Measurements from ENCODE around the gene AUNIP. TPM values are rescaled to one million over a fixed set of nuclear protein-coding genes. Genes with fewer than 3 reads are reported as not detected.

Gene AUNIP
- total RNA-seq, 4 donors from 2014 or later, result 0.26 to 0.89 (median 0.49) TPM; not detected in 1

GRCh38 chr1:25888426-25888987 is 29.2 kb upstream of the AUNIP start:
- no peak for DNase-seq (ENCODE audit: low spot score in 2 of 2)
- H3K36me3 ChIP-seq, result no peaks in the 10 kb centered on the region
- H3K4me1 ChIP-seq, result peaks cover 32% of the 10 kb centered on the region
- TF ChIP-seq EP300 (IDR thresholded peaks at IDR 0.05) (no peak), POLR2A (IDR thresholded peaks at IDR 0.05) (no peak), CTCF (IDR thresholded peaks at IDR 0.05) (no peak), POLR2AphosphoS5 (IDR thresholded peaks at IDR 0.05) (no peak)
- H3K27ac ChIP-seq, result no peak overlapping the region
- H3K9me3 ChIP-seq, result no peaks in the 10 kb centered on the region
- 72% methylated on average over 7 of the region's 7 CpGs for WGBS
- no peaks in the 10 kb centered on the region for H3K27me3 ChIP-seq
- no peak overlapping the region for H3K4me3 ChIP-seq

GRCh38 chr1:25885602-25886001 is 26.3 kb upstream of the AUNIP start:
- no peak for DNase-seq (ENCODE audit: low spot score in 2 of 2)
- WGBS, result 86% methylated on average over 1 of the region's 1 CpG
- no peaks in the 10 kb centered on the region for H3K9me3 ChIP-seq
- peaks cover 9% of the 10 kb centered on the region for H3K4me1 ChIP-seq
- H3K27ac ChIP-seq, result no peak overlapping the region
- TF ChIP-seq POLR2AphosphoS5 (IDR thresholded peaks at IDR 0.05) (no peak), POLR2A (IDR thresholded peaks at IDR 0.05) (no peak), EP300 (IDR thresholded peaks at IDR 0.05) (no peak)
- no peak overlapping the region for H3K4me3 ChIP-seq
- H3K27me3 ChIP-seq, result no peaks in the 10 kb centered on the region
- H3K36me3 ChIP-seq, result no peaks in the 10 kb centered on the region

GRCh38 chr1:25881266-25881665 is 22.0 kb upstream of the AUNIP start:
- WGBS, result 92% methylated on average over 5 of the region's 11 CpGs
- no peak overlapping the region for H3K27ac ChIP-seq
- H3K36me3 ChIP-seq, result no peaks in the 10 kb centered on the region
- no peak for TF ChIP-seq CTCF (IDR thresholded peaks at IDR 0.05)
- TF ChIP-seq EP300 (IDR thresholded peaks at IDR 0.05), result no peak
- TF ChIP-seq POLR2AphosphoS5 (IDR thresholded peaks at IDR 0.05), result no peak
- no peak for TF ChIP-seq POLR2A (IDR thresholded peaks at IDR 0.05)
- H3K4me1 ChIP-seq, result peaks cover 22% of the 10 kb centered on the region
- H3K4me3 ChIP-seq, result no peak overlapping the region
- DNase-seq (ENCODE audit: low spot score in 2 of 2), result no peak
- H3K27me3 ChIP-seq, result no peaks in the 10 kb centered on the region
- H3K9me3 ChIP-seq, result no peaks in the 10 kb centered on the region

GRCh38 chr1:25880518-25880917 is 21.3 kb upstream of the AUNIP start:
- 87% methylated on average over 5 of the region's 5 CpGs for WGBS
- Histone ChIP-seq H3K27ac (no peak overlapping the region), H3K4me3 (no peak overlapping the region), H3K9me3 (no peaks in the 10 kb centered on the region), H3K4me1 (peaks cover 29% of the 10 kb centered on the region), H3K27me3 (no peaks in the 10 kb centered on the region), H3K36me3 (no peaks in the 10 kb centered on the region)
- DNase-seq (ENCODE audit: low spot score in 2 of 2), result no peak
- TF ChIP-seq POLR2AphosphoS5 (IDR thresholded peaks at IDR 0.05) (no peak), POLR2A (IDR thresholded peaks at IDR 0.05) (no peak), CTCF (IDR thresholded peaks at IDR 0.05) (no peak), EP300 (IDR thresholded peaks at IDR 0.05) (no peak)

GRCh38 chr1:25879675-25880074 is 20.4 kb upstream of the AUNIP start:
- 70% methylated on average over 2 of the region's 2 CpGs for WGBS
- H3K36me3 ChIP-seq, result no peaks in the 10 kb centered on the region
- H3K9me3 ChIP-seq, result no peaks in the 10 kb centered on the region
- no peaks in the 10 kb centered on the region for H3K27me3 ChIP-seq
- H3K4me1 ChIP-seq, result peaks cover 38% of the 10 kb centered on the region
- H3K27ac ChIP-seq, result no peak overlapping the region
- TF ChIP-seq CTCF (IDR thresholded peaks at IDR 0.05) (no peak), POLR2AphosphoS5 (IDR thresholded peaks at IDR 0.05) (no peak), POLR2A (IDR thresholded peaks at IDR 0.05) (no peak), EP300 (IDR thresholded peaks at IDR 0.05) (no peak)
- H3K4me3 ChIP-seq, result no peak overlapping the region
- DNase-seq (ENCODE audit: low spot score in 2 of 2), result no peak

- DNase-seq (ENCODE audit: low spot score in 2 of 2), result no peak
- Histone ChIP-seq H3K4me3 (no peak overlapping the region), H3K27ac (no peak overlapping the region), H3K27me3 (no peaks in the 10 kb centered on the region), H3K4me1 (peaks cover 45% of the 10 kb centered on the region), H3K36me3 (no peaks in the 10 kb centered on the region), H3K9me3 (no peaks in the 10 kb centered on the region)
- 65% methylated on average over 5 of the region's 5 CpGs for WGBS
- TF ChIP-seq POLR2AphosphoS5 (IDR thresholded peaks at IDR 0.05), result no peak
- no peak for TF ChIP-seq EP300 (IDR thresholded peaks at IDR 0.05)
- no peak for TF ChIP-seq POLR2A (IDR thresholded peaks at IDR 0.05)
- TF ChIP-seq CTCF (IDR thresholded peaks at IDR 0.05), result no peak
Observed at GRCh38 chr1:25878690-25879089, 19.4 kb upstream of the AUNIP start.
